Astrocyte of the spinal cord (primary cell): ENCODE results near the gene MMP17.

Source experiments
- DNase-seq: peaks from one replicate; pipeline ENCODE4 v3.0.0; 2011; ENCODE audit warnings: low read depth, low spot score
- H3K4me3 ChIP-seq: 2 replicates; pipeline ENCODE4 v1.5.1; 2011; ENCODE audit warnings: low read depth, mild to moderate bottlenecking, low read length, moderate library complexity
- in situ Hi-C: cut with HindIII; loops from 2 replicates; pipeline ENCODE4 v1.10.0; 2017; ENCODE audit warnings: low sequenced_read_pairs
- TF ChIP-seq, protein P1 (sequence below): IDR thresholded peaks from 2 replicates; pipeline ENCODE4 v1.5.1; 2012; ENCODE audit warnings: low read depth, mild to moderate bottlenecking, low read length, inconsistent platforms

The MMP17 gene

DNA sequence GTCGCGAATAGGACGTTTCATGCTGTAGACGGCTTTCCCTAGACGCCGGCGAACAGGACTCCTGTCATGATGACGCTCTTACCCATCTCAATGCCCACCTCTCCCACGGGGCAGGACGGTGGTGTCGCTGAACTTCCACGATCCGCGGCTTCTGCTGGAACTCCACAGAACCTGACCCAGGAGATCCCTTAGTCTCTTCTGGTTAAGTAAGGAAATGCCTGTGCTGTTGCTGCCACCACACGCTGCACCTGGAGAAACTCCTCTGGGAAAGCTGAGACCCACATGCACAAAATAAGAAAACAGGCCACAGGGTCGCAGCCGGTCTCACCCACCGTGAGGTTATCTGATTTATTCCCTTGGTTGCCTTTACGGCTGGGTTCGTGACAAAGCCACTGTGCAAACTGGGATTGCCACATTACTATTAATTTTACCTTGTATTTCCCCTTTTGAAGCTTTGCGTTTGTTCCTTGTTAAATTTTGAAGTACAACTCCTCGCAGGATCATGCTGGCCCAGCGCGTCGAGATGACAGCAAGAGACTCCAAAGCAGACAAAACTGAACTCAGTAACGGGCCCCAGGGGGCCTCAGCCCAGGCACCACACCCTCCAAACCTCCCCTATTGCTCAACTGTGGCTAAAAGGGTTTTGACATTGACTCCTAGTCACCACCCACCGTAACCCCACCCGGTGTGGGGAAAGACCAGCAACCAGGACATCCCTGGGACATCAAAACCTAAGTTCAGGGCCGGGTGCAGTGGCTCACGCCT lies 9.2 kb upstream of the MMP17 start:
- H3K4me3 ChIP-seq = no peak overlapping the region
- TF ChIP-seq, protein P1, sequence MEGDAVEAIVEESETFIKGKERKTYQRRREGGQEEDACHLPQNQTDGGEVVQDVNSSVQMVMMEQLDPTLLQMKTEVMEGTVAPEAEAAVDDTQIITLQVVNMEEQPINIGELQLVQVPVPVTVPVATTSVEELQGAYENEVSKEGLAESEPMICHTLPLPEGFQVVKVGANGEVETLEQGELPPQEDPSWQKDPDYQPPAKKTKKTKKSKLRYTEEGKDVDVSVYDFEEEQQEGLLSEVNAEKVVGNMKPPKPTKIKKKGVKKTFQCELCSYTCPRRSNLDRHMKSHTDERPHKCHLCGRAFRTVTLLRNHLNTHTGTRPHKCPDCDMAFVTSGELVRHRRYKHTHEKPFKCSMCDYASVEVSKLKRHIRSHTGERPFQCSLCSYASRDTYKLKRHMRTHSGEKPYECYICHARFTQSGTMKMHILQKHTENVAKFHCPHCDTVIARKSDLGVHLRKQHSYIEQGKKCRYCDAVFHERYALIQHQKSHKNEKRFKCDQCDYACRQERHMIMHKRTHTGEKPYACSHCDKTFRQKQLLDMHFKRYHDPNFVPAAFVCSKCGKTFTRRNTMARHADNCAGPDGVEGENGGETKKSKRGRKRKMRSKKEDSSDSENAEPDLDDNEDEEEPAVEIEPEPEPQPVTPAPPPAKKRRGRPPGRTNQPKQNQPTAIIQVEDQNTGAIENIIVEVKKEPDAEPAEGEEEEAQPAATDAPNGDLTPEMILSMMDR = no peak
- in situ Hi-C loops = no loop called here
- no peak for DNase-seq

DNA sequence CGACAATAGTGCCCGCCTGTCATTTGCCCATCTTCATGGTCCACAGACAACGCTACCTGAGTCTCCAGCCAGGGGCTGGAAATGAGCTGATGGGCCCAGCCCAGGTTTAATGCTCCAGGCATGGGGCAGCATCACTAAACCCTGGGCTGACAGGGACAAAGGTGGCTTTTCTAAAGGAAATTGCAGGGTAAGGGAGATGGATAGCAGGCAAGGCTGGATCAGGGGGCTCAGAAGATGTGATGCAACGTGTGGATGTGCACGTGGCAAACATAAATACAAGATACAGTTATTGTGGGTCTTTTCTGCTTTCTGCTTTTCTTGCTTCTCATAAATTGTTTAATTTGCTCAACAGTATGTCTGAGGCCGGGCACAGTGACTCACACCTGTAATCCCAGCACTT lies 3.7 kb upstream of the MMP17 start:
- in situ Hi-C loops = no loop called here
- DNase-seq = no peak
- no peak overlapping the region for H3K4me3 ChIP-seq
- TF ChIP-seq, protein P1 = no peak

DNA sequence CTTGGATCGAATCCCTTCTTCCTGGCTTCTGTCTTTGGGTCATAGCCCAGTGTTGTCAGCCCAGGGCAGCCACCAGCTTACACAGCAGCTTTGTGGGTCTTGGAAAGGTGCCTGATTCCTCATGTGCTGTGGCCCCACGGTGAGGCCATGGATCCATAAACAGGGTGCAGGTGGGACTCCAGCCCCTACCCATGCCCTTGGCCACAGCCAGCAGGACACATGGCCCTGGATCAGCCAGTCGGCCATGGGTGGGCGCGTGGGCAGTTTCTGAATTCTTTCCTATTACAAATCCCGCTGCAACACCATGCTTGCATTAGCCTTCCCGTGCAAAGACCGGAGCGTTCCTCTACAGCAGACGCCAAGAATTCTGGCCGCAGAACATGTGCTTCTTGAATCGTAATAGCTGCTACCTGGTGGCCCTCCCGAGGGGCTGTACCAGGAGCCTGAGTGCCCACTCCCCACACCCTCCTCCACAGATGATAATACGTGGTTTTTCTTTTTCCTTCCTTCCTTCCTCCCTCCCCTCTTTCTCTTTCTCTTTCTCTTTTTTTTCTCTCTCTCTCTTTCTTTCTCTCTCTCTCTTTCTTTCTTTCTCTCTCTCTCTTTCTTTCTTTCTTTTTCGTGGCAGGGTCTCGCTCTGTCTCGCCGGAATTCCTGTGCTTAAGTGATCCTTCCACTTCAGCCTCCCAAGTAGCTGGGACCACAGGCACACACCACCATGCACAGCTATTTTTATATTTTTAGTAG lies 2.9 kb upstream of the MMP17 start:
- TF ChIP-seq, protein P1 = no peak
- in situ Hi-C loops = no loop called here
- no peak overlapping the region for H3K4me3 ChIP-seq
- no peak for DNase-seq

GRCh38 chr12:131826097-131826928 lies 1.9 kb upstream of the MMP17 start:
- TF ChIP-seq, protein P1 = no peak
- in situ Hi-C loops = no loop called here

GRCh38 chr12:131828671-131829355 lies 620 bp downstream of the MMP17 start:
- peak overlapping the region; percentile 39 for H3K4me3 ChIP-seq
- in situ Hi-C loops = no loop called here
- no peak for DNase-seq
- TF ChIP-seq, protein P1 = no peak

More at GRCh38 chr12:131826097-131826928, 1.9 kb upstream of the MMP17 start:
- no peak for DNase-seq
- no peak overlapping the region for H3K4me3 ChIP-seq

- in situ Hi-C loops = no loop called here
- no peak for DNase-seq
- peak overlapping the region; percentile 39 for H3K4me3 ChIP-seq
- TF ChIP-seq, protein P1 = no peak
Measured at GRCh38 chr12:131829356-131829747, 1.2 kb downstream of the MMP17 start.
